ENCODE data around the gene MAPKAPK3.
"Not testable (repeated sequence)": the region's sequence is repeated elsewhere in the genome, so short reads cannot be mapped to it uniquely, and the experiment has no call there.

Gene MAPKAPK3

DNA sequence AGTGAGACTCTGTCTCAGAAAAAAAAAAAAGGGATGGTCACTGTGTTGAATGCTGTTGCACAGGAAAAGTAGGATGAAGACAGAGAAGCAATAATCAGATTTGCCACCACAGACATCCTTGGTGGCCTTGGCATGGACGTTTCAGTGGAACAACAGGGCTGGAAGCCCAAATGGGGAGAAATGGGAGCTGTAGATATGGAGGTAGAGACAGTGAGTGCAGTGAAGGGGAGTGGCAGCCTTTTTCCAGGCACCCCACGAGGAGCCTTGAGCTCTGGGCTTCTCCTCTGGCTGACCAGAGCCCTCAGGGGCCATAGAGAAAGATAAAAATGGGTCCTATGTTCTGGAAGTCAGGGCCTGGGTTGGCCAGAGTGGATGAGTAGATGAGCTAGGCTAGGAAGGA, 45.5 kb downstream of the MAPKAPK3 start:
- DNase-seq (ENCODE audit: low read depth), result no peak
- H3K4me3 ChIP-seq (ENCODE audit: low read depth, low read length), result no peak overlapping the region
- TF ChIP-seq, protein P1, sequence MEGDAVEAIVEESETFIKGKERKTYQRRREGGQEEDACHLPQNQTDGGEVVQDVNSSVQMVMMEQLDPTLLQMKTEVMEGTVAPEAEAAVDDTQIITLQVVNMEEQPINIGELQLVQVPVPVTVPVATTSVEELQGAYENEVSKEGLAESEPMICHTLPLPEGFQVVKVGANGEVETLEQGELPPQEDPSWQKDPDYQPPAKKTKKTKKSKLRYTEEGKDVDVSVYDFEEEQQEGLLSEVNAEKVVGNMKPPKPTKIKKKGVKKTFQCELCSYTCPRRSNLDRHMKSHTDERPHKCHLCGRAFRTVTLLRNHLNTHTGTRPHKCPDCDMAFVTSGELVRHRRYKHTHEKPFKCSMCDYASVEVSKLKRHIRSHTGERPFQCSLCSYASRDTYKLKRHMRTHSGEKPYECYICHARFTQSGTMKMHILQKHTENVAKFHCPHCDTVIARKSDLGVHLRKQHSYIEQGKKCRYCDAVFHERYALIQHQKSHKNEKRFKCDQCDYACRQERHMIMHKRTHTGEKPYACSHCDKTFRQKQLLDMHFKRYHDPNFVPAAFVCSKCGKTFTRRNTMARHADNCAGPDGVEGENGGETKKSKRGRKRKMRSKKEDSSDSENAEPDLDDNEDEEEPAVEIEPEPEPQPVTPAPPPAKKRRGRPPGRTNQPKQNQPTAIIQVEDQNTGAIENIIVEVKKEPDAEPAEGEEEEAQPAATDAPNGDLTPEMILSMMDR (IDR thresholded peaks at IDR 0.05; ENCODE audit: low read depth, low read length, missing control alignments), result no peak

DNA sequence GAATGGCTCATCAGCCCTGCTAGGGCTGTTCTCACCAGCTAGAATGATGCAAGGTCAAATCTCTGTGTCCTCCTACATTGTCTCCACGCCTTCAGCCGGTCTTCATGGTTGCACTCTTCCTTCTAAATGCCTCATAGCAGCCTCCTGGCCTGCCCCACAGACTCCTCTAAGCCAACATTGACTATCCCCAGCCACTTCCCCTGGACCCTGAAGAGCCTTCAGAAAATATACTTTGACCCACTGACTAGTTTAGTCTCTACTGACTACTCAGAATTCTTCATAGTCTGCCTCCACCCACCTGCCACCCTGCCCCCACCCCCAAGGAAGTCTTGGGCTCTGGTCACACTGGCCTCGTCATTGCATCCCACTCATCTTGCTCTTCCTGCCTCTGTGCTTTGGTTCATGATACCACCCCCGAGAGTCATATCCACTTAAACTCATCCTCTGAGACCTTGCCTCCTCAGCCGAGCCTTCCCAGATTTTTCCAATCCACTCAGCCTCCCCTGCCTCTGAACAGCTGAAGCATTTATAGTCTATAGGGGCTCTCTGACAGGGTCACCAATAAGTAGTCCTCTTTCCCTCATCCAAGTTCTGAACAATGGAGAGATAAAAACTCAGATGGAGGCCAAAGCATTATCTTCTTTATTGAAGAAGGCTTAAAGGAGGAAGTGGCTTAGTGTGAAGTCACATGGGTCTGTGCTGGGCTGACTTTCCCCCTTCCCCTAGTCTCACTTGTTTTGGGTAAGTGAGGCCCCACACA, 48.3 kb downstream of the MAPKAPK3 start:
- no peak for DNase-seq (ENCODE audit: low read depth)
- TF ChIP-seq, protein P1 (IDR thresholded peaks at IDR 0.05; ENCODE audit: low read depth, low read length, missing control alignments), result no peak
- no peak overlapping the region for H3K4me3 ChIP-seq (ENCODE audit: low read depth, low read length)

DNA sequence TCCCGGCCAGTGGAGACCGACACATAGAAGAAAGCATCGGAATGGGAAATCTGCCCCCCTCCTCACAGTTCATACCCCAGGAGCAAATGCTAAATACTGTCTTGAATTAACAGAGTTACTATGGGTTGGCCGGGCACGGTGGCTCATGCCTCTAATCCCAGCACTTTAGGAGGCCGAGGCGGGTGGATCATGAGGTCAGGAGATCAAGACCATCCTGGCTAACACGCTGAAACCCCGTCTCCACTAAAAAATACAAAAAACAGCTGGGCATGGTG, 48.8 kb downstream of the MAPKAPK3 start:
- not testable (repeated sequence) for DNase-seq (ENCODE audit: low read depth)

DNA sequence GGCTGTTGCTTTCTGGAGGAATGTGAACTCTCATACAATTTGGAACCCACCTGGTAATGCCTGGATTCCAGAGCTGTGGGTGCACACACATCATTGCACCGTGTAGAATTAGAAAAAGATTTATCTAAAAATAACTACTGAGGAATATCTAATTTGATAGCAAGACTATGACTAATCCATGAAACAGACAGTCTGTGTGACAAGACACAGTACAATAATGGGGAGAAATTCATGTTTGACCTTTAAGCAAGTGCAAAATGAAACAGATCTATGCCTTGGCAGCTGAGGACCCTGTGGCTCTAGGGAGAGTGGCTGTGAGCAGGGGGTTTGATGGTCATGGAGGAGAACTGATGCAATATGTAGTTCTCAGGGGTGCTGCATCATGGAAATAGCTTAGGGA, 49.9 kb downstream of the MAPKAPK3 start:
- H3K4me3 ChIP-seq (ENCODE audit: low read depth, low read length), result no peak overlapping the region
- DNase-seq (ENCODE audit: low read depth), result no peak
- TF ChIP-seq, protein P1 (IDR thresholded peaks at IDR 0.05; ENCODE audit: low read depth, low read length, missing control alignments), result no peak

More for the DNA sequence above, 48.8 kb downstream of the MAPKAPK3 start:
- not testable (repeated sequence) for H3K4me3 ChIP-seq (ENCODE audit: low read depth, low read length)

DNA sequence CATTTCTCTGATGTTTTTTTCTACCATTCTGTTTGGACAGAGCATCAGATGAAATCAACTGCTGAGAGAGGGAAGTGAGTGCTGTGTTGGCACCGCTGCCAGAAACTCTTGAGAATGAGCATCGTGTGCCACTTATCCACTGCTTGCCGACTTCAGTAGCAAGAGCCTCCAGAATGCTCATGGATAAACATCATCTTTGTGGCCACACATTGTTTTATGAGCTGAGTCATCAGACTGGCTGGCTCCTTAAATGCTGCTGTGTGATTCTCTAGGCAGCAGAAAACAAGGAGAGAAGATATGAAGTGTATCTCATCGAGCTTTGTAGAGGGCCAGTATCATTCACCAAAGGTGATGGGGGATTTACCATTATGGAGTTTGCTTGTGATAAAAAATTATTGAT, 54.4 kb downstream of the MAPKAPK3 start:
- DNase-seq (ENCODE audit: low read depth), result no peak
- H3K4me3 ChIP-seq (ENCODE audit: low read depth, low read length), result no peak overlapping the region
- TF ChIP-seq, protein P1 (IDR thresholded peaks at IDR 0.05; ENCODE audit: low read depth, low read length, missing control alignments), result no peak

DNA sequence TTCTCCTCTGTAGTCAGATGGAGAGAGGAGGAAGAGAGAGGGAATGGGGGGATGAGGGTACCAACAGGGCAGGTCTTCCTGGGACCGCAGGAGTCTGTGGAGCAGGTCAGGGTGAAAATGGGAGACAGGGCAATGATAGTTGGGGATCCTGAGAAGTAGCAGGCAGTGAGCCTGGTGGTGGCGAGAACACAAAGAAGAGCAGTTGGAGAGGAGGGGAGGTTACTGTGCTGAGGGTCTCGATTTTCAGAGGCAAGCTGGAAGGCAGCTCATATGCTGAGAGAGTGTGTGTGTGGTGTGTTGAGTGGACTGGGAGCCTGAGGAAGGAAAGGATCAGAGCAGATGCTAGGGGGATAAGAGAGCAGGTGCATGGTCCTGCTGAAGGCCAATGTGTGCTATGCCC, 55.7 kb downstream of the MAPKAPK3 start:
- TF ChIP-seq, protein P1 (IDR thresholded peaks at IDR 0.05; ENCODE audit: low read depth, low read length, missing control alignments), result no peak
- DNase-seq (ENCODE audit: low read depth), result no peak
- H3K4me3 ChIP-seq (ENCODE audit: low read depth, low read length), result no peak overlapping the region

DNA sequence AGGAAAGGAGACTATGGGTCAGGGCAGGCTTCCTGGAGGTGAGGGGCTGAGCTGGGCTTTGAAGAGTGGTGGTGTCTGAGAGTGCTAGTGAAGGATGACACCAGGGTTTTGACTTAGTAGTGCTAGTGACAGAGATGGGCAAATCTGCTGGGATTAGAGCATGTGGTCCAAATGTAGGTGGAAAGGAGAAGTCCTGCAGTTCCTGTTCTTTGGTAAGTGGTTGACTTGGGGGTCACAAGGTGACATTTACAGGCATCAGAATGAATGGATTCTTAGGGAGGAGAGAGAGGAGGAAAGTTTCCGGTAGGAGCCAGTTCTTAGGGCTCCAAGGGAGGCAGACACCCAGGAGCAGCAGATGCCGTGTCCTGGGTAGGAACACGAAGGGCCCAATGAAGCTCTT, 57.0 kb downstream of the MAPKAPK3 start:
- TF ChIP-seq, protein P1 (IDR thresholded peaks at IDR 0.05; ENCODE audit: low read depth, low read length, missing control alignments), result no peak
- no peak overlapping the region for H3K4me3 ChIP-seq (ENCODE audit: low read depth, low read length)
- no peak for DNase-seq (ENCODE audit: low read depth)
